Measurements from ENCODE around the gene PCYT2.

Gene PCYT2

DNA sequence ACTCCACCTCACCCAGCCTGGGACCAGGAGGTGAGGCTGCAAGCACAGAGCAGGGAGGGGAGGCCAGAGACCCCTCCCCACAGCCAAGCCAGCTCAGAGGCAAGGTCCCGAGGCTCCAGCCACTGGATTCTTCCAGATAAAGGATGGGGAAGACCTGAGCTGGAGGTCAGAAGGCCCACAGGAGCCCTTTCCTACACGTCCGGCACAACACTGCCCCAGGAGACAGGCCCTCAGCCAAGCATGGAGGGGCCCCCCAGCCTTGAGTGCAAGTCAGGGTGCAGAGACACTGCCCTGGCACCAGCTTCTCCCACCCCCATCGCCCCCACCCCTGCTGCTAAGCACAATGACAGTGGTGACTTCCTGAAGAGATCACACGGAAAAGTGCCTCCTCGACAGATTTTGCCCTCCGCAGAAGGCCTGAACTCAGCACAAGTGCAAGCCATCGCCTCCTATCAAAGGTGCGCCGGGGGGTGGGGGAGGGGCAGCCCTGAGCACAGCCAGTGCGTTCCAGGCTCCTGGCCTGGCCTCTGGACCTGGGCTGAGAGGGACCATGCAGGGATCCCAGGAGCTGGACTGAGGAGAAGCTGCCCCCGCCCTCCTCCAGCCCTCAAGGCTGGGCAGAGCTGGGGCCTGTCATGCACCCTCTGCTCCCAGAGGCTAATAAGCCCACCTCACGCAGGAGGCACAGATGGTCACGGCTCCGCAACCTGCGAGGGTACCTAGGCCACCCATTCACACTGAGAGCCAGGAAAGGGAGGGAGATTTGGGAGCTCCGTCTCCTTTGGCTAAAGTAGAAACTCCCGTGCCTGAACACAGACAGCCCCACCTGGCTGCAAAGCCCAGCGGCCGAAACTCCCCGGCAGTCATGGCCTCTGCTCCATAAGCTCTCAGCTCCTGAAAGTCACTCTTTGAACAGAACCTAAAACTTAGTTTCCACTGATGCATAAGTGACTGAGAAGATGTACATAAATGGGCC is 13.6 kb upstream of the PCYT2 start:
- TF ChIP-seq, protein P1, sequence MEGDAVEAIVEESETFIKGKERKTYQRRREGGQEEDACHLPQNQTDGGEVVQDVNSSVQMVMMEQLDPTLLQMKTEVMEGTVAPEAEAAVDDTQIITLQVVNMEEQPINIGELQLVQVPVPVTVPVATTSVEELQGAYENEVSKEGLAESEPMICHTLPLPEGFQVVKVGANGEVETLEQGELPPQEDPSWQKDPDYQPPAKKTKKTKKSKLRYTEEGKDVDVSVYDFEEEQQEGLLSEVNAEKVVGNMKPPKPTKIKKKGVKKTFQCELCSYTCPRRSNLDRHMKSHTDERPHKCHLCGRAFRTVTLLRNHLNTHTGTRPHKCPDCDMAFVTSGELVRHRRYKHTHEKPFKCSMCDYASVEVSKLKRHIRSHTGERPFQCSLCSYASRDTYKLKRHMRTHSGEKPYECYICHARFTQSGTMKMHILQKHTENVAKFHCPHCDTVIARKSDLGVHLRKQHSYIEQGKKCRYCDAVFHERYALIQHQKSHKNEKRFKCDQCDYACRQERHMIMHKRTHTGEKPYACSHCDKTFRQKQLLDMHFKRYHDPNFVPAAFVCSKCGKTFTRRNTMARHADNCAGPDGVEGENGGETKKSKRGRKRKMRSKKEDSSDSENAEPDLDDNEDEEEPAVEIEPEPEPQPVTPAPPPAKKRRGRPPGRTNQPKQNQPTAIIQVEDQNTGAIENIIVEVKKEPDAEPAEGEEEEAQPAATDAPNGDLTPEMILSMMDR (IDR thresholded peaks at IDR 0.05; ENCODE audit: extremely low read depth, missing control alignments): no peak
- no peak for DNase-seq (ENCODE audit: low spot score)

DNA sequence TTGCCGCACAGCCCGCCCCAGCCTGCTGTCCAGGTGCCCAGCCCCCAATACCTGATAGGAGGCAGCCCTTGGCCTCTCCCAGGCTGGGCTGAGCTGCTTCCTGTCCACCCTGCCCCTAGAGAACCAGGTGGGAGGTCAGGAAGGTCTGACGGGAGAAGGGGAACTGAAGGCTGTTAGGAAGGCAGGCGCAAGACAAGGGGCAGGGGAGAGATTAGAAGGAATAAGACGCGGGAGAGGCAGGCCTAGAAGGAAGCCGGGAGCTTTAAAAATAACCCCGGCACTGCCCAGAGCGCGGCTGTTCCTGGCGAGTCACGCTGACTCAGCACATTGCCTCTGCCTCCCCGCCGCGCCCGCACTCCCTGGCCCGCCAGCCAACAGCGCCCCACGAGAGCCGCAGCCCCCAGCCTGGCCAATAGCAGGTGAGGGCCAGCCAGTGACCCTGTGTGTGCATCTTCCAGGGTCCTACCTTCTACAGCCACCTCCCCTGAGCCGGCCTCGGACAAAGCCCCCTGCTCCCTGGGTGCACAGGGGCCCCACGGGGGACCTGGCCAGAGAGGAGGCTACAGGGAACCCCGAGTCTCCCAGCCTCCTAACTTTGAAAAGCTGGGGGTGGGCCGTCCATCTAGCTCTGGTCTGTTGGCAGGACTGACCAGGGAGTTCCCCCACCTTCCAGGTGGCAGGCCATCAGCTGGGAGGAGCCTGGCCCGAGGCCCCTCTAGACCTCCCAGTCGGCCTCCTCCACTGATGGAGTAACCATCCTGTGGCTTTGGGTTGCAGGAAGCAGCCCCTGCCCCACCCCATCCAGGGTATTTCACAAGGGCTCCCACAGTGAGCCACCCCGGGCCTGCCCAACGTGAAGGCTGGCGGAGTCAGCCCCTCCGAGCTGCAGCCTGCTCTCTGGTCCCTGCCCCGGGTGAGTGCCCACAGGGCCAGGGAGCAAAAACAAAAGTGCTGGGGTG is 12.4 kb upstream of the PCYT2 start:
- TF ChIP-seq, protein P1 (IDR thresholded peaks at IDR 0.05; ENCODE audit: extremely low read depth, missing control alignments): no peak
- DNase-seq (ENCODE audit: low spot score): no peak

DNA sequence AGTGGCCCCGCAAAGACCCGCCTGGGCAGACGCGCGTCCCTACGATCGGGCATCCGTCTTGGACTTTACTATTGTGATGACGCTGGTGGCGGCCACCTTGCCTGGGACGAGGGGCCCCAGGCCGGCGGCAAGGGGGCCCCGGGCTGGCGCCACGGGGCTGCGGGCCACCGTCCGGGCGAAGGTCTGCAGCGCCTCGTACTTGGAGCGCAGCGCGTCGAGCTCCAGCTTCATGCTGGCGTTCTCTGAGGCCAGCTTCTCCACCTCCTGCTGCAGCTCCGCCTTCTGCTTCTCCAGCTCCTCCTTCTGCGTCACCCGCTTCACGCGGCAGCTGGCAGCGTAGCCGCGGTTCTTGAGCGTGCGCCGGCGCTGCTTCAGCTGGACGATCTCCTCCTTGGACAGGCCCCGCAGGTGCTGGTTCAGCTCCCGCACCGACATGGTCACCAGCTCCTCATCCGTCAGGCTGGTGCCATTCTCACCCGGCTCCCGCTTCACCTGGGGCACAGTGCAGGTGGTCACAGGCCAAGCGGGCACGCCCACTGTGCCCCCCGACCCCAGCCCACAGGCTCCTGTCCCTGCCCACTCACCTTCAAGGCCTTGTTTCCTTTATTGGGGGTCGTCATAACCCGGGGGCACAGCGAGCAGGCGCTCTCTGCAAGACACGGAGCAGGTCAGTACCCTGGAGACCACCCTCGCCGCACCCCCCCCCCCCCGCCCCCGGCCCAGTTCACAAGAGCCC is 11.5 kb upstream of the PCYT2 start:
- TF ChIP-seq, protein P1 (IDR thresholded peaks at IDR 0.05; ENCODE audit: extremely low read depth, missing control alignments): no peak
- DNase-seq (ENCODE audit: low spot score): no peak

DNA sequence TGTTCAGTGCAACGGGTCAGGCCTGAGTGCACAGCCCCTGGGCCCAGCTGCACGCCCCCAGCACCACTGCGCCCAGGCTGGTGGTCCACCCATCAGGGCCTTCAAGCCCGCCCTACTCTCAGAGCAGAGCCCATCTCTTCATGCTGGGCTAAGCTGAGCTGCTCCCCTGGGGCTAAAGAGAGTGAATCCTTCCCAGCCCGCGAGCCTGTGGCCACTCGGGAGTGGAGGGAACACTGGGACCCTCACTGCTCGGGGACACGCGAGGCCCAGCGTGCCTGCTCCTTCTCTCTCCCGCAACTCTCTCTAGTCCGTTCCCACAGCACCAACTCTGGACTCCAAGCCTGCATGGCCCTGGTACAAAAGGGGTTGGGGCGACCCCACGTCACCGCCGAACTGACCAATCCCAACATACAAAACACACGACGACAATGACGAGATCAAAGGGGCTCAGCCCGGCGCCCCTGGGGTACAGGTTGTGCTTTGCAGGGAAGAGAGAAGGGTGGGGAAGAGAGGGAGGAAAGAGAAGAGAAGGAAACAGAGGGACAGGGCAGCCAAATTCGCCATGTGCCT is 10.9 kb upstream of the PCYT2 start:
- no peak for DNase-seq (ENCODE audit: low spot score)
- TF ChIP-seq, protein P1 (IDR thresholded peaks at IDR 0.05; ENCODE audit: extremely low read depth, missing control alignments): no peak

DNA sequence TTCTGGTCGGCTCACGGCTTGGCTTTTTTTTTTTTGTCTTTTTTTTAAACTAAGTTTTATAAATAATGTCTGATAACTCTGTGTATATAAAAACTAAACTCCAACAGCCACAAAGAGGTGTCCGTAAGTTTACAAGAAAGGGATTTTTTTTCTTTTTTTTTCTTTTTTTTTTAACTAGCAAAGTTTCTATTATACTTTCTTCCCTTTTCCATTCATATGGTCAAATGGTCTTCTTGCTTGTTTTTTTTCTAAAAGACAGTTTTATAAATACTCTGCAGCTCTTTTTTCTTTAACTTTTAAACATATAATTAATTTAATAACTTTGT is 10.3 kb upstream of the PCYT2 start:
- DNase-seq (ENCODE audit: low spot score): no peak
- TF ChIP-seq, protein P1 (IDR thresholded peaks at IDR 0.05; ENCODE audit: extremely low read depth, missing control alignments): no peak

DNA sequence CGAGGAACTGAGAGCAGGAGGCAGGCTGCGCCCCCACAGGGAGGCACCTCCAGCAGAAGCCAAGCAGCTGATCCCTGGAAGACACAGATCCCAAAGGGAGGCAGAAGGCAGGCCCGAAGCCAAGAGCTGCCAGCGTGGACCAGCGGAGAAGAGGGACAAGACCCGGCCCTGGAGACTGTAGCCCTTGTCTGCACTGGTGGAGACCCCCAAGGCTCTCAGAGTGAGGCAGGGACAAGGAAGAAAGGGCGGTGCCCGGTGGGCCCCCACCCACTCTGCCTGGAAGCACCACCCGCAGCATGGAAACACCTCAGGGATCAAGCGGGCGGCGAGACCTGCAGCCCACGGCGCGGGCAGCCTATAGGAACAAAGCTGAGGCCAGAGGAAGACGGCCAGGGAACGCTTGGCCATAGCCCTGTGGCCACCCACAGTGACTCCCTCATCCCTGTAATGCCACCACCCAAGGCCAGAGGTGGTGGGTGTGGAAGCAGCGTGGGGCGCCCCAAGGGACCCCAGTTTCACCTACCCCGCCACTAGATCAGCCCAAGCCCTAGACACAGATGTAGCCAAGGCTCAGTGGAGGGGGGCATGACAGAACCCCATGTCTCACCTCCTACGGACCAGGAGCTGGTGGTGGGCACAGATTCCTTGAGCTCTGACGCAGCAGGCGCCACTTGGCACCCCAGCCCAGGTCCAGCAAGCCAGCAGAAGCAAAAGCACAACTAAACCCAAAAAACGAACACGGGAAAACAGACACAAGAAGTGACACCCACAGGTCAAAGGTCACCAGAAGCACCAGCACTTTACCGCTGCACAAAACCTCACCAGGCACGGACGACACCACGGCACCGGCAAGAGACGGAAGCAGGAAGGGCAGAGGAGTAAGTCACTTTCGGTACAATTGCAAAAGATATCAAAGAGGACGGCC is 9.7 kb upstream of the PCYT2 start:
- no peak for DNase-seq (ENCODE audit: low spot score)

More for the DNA sequence above, 9.7 kb upstream of the PCYT2 start:
- TF ChIP-seq, protein P1 (IDR thresholded peaks at IDR 0.05; ENCODE audit: extremely low read depth, missing control alignments): no peak
